ENCODE results near the gene UROC1.

Gene UROC1

DNA sequence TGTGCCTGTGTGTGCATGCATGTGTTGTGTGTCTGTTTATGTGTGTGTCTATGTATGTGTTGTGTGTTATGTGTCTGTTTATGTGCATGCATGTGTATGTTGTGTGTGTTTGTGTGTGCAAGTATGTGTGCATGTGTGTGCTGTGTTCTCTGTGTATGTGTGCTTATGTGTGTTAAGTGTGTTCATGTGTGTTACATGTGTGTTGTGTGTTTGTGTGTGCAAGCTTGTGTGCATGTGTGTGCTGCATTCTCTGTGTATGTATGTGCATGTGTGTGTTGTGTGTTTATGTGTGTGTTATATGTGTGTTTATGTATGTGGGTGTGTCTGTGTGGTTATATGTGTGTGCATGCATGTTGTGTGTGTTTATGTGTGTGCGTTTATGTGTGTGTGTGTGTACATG, 14.9 kb downstream of the UROC1 start:
- Histone ChIP-seq H3K4me2 (ENCODE audit: low read length) (no peak overlapping the region), H3K4me3 (ENCODE audit: low read depth, low read length) (no peak overlapping the region), H3K79me2 (no peaks in the 10 kb centered on the region), H3K9ac (no peak overlapping the region), H3K4me1 (no peaks in the 10 kb centered on the region), H3K27me3 (ENCODE audit: control insufficient read depth, insufficient read depth, low read length) (no peaks in the 10 kb centered on the region), H3K36me3 (ENCODE audit: control insufficient read depth, insufficient read depth, low read length) (no peaks in the 10 kb centered on the region), H3K9me3 (ENCODE audit: control insufficient read depth, low read length) (no peaks in the 10 kb centered on the region), H2AFZ (no peak overlapping the region), H3K27ac (no peak overlapping the region)
- TF ChIP-seq, protein P1, sequence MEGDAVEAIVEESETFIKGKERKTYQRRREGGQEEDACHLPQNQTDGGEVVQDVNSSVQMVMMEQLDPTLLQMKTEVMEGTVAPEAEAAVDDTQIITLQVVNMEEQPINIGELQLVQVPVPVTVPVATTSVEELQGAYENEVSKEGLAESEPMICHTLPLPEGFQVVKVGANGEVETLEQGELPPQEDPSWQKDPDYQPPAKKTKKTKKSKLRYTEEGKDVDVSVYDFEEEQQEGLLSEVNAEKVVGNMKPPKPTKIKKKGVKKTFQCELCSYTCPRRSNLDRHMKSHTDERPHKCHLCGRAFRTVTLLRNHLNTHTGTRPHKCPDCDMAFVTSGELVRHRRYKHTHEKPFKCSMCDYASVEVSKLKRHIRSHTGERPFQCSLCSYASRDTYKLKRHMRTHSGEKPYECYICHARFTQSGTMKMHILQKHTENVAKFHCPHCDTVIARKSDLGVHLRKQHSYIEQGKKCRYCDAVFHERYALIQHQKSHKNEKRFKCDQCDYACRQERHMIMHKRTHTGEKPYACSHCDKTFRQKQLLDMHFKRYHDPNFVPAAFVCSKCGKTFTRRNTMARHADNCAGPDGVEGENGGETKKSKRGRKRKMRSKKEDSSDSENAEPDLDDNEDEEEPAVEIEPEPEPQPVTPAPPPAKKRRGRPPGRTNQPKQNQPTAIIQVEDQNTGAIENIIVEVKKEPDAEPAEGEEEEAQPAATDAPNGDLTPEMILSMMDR (IDR thresholded peaks at IDR 0.05) = no peak

DNA sequence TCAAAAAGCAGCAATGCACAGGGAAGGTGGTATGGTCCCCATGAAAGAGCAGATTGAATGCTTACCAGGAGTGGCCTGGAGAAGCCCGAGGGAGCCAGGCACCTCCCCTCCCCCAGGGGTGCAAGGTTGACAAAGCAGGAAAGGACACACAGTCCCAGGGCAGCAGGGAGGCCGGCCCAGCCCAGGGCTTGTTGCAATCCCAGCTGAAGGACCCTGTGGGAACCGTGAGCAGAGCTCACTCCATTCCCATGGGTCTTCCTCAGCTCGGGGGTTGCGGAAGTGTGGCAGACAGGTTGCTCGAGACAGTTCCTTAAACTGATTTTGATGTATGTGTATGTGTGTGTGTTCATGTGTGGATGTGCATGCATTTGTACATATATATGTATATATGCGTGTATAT, 15.8 kb downstream of the UROC1 start:
- no peak overlapping the region for H3K4me3 ChIP-seq (ENCODE audit: low read depth, low read length)
- no peaks in the 10 kb centered on the region for H3K79me2 ChIP-seq
- H3K4me2 ChIP-seq (ENCODE audit: low read length) = no peak overlapping the region
- no peaks in the 10 kb centered on the region for H3K9me3 ChIP-seq (ENCODE audit: control insufficient read depth, low read length)
- no peaks in the 10 kb centered on the region for H3K36me3 ChIP-seq (ENCODE audit: control insufficient read depth, insufficient read depth, low read length)
- no peak overlapping the region for H3K27ac ChIP-seq
- no peaks in the 10 kb centered on the region for H3K4me1 ChIP-seq
- H3K27me3 ChIP-seq (ENCODE audit: control insufficient read depth, insufficient read depth, low read length) = no peaks in the 10 kb centered on the region
- H2AFZ ChIP-seq = no peak overlapping the region
- H3K9ac ChIP-seq = no peak overlapping the region
- TF ChIP-seq, protein P1 (IDR thresholded peaks at IDR 0.05) = no peak

DNA sequence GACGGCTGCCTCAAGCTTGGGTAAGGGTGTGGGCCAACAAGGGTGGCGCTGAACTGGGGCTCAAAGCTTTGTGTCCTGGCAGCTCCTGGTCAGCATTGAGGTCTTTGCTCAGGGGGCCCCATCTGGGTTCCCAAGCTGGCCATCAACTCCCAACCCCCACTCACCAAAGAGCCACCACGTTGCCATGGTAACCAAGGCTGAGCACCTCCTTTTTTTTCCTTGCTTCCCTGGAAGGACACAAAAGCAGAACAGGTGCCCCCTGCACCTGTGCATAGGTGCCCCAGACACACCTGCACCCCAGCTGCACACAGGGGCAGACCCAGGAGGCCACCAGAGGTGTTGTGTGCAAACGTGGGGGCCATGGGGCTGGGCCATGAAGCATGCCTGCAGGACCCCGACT, 16.5 kb downstream of the UROC1 start:
- Histone ChIP-seq H3K4me1 (no peaks in the 10 kb centered on the region), H3K9ac (no peak overlapping the region), H3K4me3 (ENCODE audit: low read depth, low read length) (no peak overlapping the region), H3K27ac (no peak overlapping the region), H3K4me2 (ENCODE audit: low read length) (no peak overlapping the region), H3K9me3 (ENCODE audit: control insufficient read depth, low read length) (no peaks in the 10 kb centered on the region), H3K36me3 (ENCODE audit: control insufficient read depth, insufficient read depth, low read length) (no peaks in the 10 kb centered on the region), H3K79me2 (no peaks in the 10 kb centered on the region), H3K27me3 (ENCODE audit: control insufficient read depth, insufficient read depth, low read length) (no peaks in the 10 kb centered on the region), H2AFZ (no peak overlapping the region)
- TF ChIP-seq, protein P1 (IDR thresholded peaks at IDR 0.05) = no peak

DNA sequence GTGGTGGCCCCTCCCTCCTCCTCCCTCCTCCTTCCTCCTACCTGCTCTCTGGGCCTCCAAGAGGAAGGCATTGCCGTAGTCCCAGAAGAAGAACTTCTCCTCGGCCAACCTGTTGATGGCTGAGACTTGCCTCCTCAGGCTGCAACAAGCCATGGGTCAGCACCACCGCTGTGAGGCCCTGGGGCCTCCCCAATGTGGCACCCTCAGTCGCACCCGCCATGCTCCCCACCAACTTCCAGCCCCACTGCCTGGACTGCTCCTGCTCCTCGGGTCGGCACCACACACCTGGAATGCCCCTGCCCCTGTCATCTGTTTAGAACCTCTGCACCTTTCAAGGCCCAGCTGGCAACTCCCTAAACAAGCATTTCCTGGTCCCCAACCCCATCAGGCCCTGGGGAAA, 17.6 kb downstream of the UROC1 start:
- no peak overlapping the region for H2AFZ ChIP-seq
- H3K9me3 ChIP-seq (ENCODE audit: control insufficient read depth, low read length) = no peaks in the 10 kb centered on the region
- H3K79me2 ChIP-seq = no peaks in the 10 kb centered on the region
- H3K4me2 ChIP-seq (ENCODE audit: low read length) = no peak overlapping the region
- no peak overlapping the region for H3K27ac ChIP-seq
- TF ChIP-seq, protein P1 (IDR thresholded peaks at IDR 0.05) = no peak
- no peak overlapping the region for H3K4me3 ChIP-seq (ENCODE audit: low read depth, low read length)
- H3K9ac ChIP-seq = no peak overlapping the region
- no peaks in the 10 kb centered on the region for H3K4me1 ChIP-seq
- H3K27me3 ChIP-seq (ENCODE audit: control insufficient read depth, insufficient read depth, low read length) = no peaks in the 10 kb centered on the region
- no peaks in the 10 kb centered on the region for H3K36me3 ChIP-seq (ENCODE audit: control insufficient read depth, insufficient read depth, low read length)

DNA sequence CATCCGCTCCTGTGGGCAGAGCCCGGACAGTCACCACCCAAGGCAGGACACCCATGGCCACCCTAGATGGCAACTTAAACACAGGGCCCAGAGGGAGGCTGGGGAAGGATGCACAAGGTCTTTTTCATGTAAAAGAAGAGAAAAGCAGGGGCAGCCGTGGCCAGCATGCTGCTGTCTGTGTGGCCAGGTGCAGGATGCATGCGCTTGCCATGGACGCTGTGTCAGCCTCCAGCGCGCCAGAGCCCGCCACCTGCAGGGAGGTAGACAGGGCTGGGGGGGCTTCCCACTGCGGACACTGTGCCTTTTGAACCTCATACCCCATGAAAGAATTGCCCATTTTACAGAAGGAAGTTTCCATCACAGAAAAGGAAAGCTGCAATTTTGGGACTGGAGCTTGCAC, 18.2 kb downstream of the UROC1 start:
- no peaks in the 10 kb centered on the region for H3K36me3 ChIP-seq (ENCODE audit: control insufficient read depth, insufficient read depth, low read length)
- no peak overlapping the region for H3K9ac ChIP-seq
- H3K4me3 ChIP-seq (ENCODE audit: low read depth, low read length) = no peak overlapping the region
- no peak overlapping the region for H3K27ac ChIP-seq
- H2AFZ ChIP-seq = no peak overlapping the region
- H3K4me1 ChIP-seq = no peaks in the 10 kb centered on the region
- no peak overlapping the region for H3K4me2 ChIP-seq (ENCODE audit: low read length)
- H3K79me2 ChIP-seq = no peaks in the 10 kb centered on the region
- H3K27me3 ChIP-seq (ENCODE audit: control insufficient read depth, insufficient read depth, low read length) = no peaks in the 10 kb centered on the region
- TF ChIP-seq, protein P1 (IDR thresholded peaks at IDR 0.05) = no peak
- H3K9me3 ChIP-seq (ENCODE audit: control insufficient read depth, low read length) = no peaks in the 10 kb centered on the region
